MM.1S (cell line): ENCODE results near the gene GLT8D2.

Experiments
- DNase-seq: peaks from one replicate; pipeline ENCODE4 v3.0.0-alpha.2; 2015
- H2AFZ ChIP-seq: fragments of 300-600 bp; sonication (generic); 2 replicates; pipeline ENCODE4 v1.6.0; 2016; ENCODE audit warnings: antibody characterized with exemption, low read length
- H3F3A ChIP-seq: fragments of 300-600 bp; sonication (generic); 2 replicates; pipeline ENCODE4 v1.6.1; 2016; ENCODE audit warnings: mild to moderate bottlenecking, antibody characterized with exemption, low read length, moderate library complexity, mixed read lengths; ENCODE audit not compliant: insufficient read depth
- H3K27ac ChIP-seq: fragments of 300-600 bp; sonication (generic); 2 replicates; pipeline ENCODE4 v1.5.1; 2016; ENCODE audit warnings: mild to moderate bottlenecking, low read length
- H3K27me3 ChIP-seq: fragments of 300-600 bp; sonication (generic); replicated peaks from 2 replicates; pipeline ENCODE4 v1.6.0; 2016; ENCODE audit warnings: low read length; ENCODE audit not compliant: insufficient read depth
- H3K36me3 ChIP-seq: fragments of 300-600 bp; sonication (generic); replicated peaks from 2 replicates; pipeline ENCODE4 v1.6.1; 2016; ENCODE audit warnings: mild to moderate bottlenecking, low read length, mixed read lengths; ENCODE audit not compliant: insufficient read depth
- H3K4me1 ChIP-seq: fragments of 300-600 bp; sonication (generic); 2 replicates; pipeline ENCODE4 v1.6.1; 2016; ENCODE audit warnings: low read length, mixed read lengths
- H3K4me2 ChIP-seq: fragments of 300-600 bp; sonication (generic); 2 replicates; pipeline ENCODE4 v1.6.0; 2016; ENCODE audit warnings: low read depth, low read length
- H3K4me3 ChIP-seq: fragments of 300-600 bp; sonication (generic); 2 replicates; pipeline ENCODE4 v1.5.1; 2016; ENCODE audit warnings: low read length, mixed read lengths
- H3K79me2 ChIP-seq: fragments of 300-600 bp; sonication (generic); 2 replicates; pipeline ENCODE4 v1.6.1; 2016; ENCODE audit warnings: mixed run types, low read length, mixed read lengths
- H3K9ac ChIP-seq: fragments of 300-600 bp; sonication (generic); 2 replicates; pipeline ENCODE4 v1.6.1; 2016; ENCODE audit warnings: low read length, mixed read lengths
- H3K9me2 ChIP-seq: fragments of 300-600 bp; sonication (generic); replicated peaks from 2 replicates; pipeline ENCODE4 v1.6.1; 2016; ENCODE audit warnings: mild to moderate bottlenecking, low read length, mixed read lengths; ENCODE audit not compliant: insufficient read depth
- H3K9me3 ChIP-seq: fragments of 300-600 bp; sonication (generic); replicated peaks from 2 replicates; pipeline ENCODE4 v1.6.1; 2016; ENCODE audit warnings: mild to moderate bottlenecking, low read length, mixed read lengths; ENCODE audit not compliant: insufficient read depth
- H4K20me1 ChIP-seq: fragments of 300-600 bp; sonication (generic); 2 replicates; pipeline ENCODE4 v1.6.1; 2016; ENCODE audit warnings: mild to moderate bottlenecking, low read length, moderate library complexity, mixed read lengths; ENCODE audit not compliant: insufficient read depth
- CTCF ChIP-seq: fragments of 300-600 bp; sonication (generic); IDR thresholded peaks from 2 replicates; pipeline ENCODE4 v1.5.1; 2016; ENCODE audit warnings: antibody characterized with exemption, low read length, mixed read lengths
- EZH2 ChIP-seq: fragments of 300-600 bp; sonication (generic); optimal IDR thresholded peaks from 2 replicates; pipeline ENCODE3; 2017; ENCODE audit warnings: low read depth, mild to moderate bottlenecking, antibody characterized with exemption, low read length, mixed read lengths
- EZH2phosphoT487 ChIP-seq: fragments of 300-600 bp; sonication (generic); IDR thresholded peaks from 2 replicates; pipeline ENCODE4 v1.6.1; 2018; ENCODE audit warnings: antibody characterized with exemption, low read length

GLT8D2 gene

GRCh38 chr12:103947871-103948555, 102.0 kb downstream of the GLT8D2 start:
- peaks cover 64% of the 10 kb centered on the region for H3F3A ChIP-seq
- H3K9me3 ChIP-seq: no peaks in the 10 kb centered on the region
- H3K4me2 ChIP-seq: no peak overlapping the region
- H3K4me3 ChIP-seq: no peak overlapping the region
- no peak overlapping the region for H2AFZ ChIP-seq
- peaks cover 35% of the 10 kb centered on the region for H3K36me3 ChIP-seq
- no peak overlapping the region for H3K27ac ChIP-seq
- H3K27me3 ChIP-seq: no peaks in the 10 kb centered on the region
- peaks cover 92% of the 10 kb centered on the region for H3K79me2 ChIP-seq
- no peaks in the 10 kb centered on the region for H3K4me1 ChIP-seq
- no peaks in the 10 kb centered on the region for H3K9me2 ChIP-seq
- no peak for DNase-seq
- TF ChIP-seq EZH2 (no peak), EZH2phosphoT487 (no peak), CTCF (no peak)
- 0 out of 2 replicates have a peak, but pooled peaks cover 4% of the 10 kb centered on the region for H4K20me1 ChIP-seq
- H3K9ac ChIP-seq: no peak overlapping the region

GRCh38 chr12:103944964-103945363, 105.0 kb downstream of the GLT8D2 start:
- H3F3A ChIP-seq: peaks cover 43% of the 10 kb centered on the region
- H3K9me3 ChIP-seq: no peaks in the 10 kb centered on the region
- H3K4me3 ChIP-seq: no peak overlapping the region
- H3K9me2 ChIP-seq: no peaks in the 10 kb centered on the region
- H3K36me3 ChIP-seq: peaks cover 62% of the 10 kb centered on the region
- DNase-seq: no peak
- H3K4me2 ChIP-seq: no peak overlapping the region
- no peak overlapping the region for H3K9ac ChIP-seq
- no peaks in the 10 kb centered on the region for H3K27me3 ChIP-seq
- no peaks in the 10 kb centered on the region for H3K4me1 ChIP-seq
- TF ChIP-seq EZH2phosphoT487 (no peak), CTCF (no peak), EZH2 (no peak)
- peaks cover 8% of the 10 kb centered on the region; the same call in 1 of the 2 replicates for H4K20me1 ChIP-seq
- H3K27ac ChIP-seq: no peak overlapping the region
- no peak overlapping the region for H2AFZ ChIP-seq
- peaks cover 93% of the 10 kb centered on the region for H3K79me2 ChIP-seq
